B cell (primary cell): Measurements from ENCODE around the gene USP6NL. TPM values are rescaled to one million over a fixed set of nuclear protein-coding genes. Genes with fewer than 3 reads are reported as not detected.

ENCODE experiments used
- ATAC-seq: fragments of 200-7000 bp; cut with Tn5 transposase; one replicate; pipeline ENCODE4 v1.10.0; 2021; ENCODE audit warnings: low read depth, mild to moderate bottlenecking, moderate number of reproducible peaks, moderate library complexity
- CTCF ChIA-PET: fragments of 350-600 bp; sonication (Branson Sonifier 250); formaldehyde crosslinking; loops from one replicate; lab custom pipeline; 2021; ENCODE audit warnings: antibody characterized with exemption, inconsistent platforms; lab: Charles Lee
- POLR2A ChIA-PET: fragments of 350-600 bp; sonication (Branson Sonifier 250); formaldehyde crosslinking; loops from one replicate; lab custom pipeline; 2021; ENCODE audit warnings: antibody characterized with exemption; lab: Charles Lee
- DNase-seq: peaks from one replicate; pipeline ENCODE4 v3.0.0; 2013
- H2AFZ ChIP-seq: 2 replicates; pipeline ENCODE4 v1.6.1; 2012; ENCODE audit warnings: mild to moderate bottlenecking, low read depth, low read length; ENCODE audit not compliant: insufficient read depth, poor library complexity, severe bottlenecking
- H3K27ac ChIP-seq, 2 donors: 1 replicate in 1 of 2; 2 replicates in 1 of 2; pipeline ENCODE4 v1.5.1; 2012 to 2013; ENCODE audit warnings: low read length in 2 of 2, mild to moderate bottlenecking in 2 of 2, moderate library complexity in 1 of 2
- H3K27me3 ChIP-seq, 4 experiments: fragments of 200-600 bp in 1 of 4; sonication (generic) in 1 of 4; replicated peaks in 1 of 4; 1 replicate in 2 of 4; 2 replicates in 2 of 4; pipeline versions ENCODE4 v1.6.1 to v1.7.0; 2013 to 2016; ENCODE audit warnings: low read length in 3 of 4, mild to moderate bottlenecking in 2 of 4, mixed read lengths in 1 of 4, moderate library complexity in 1 of 4; ENCODE audit not compliant: insufficient read depth in 4 of 4, control insufficient read depth in 3 of 4; ENCODE audit errors: control extremely low read depth in 1 of 4
- H3K36me3 ChIP-seq, 2 experiments: replicated peaks in 1 of 2; 1 replicate in 1 of 2; 2 replicates in 1 of 2; pipeline versions ENCODE4 v1.6.1 to v1.7.1; 2013; ENCODE audit warnings: low read length in 1 of 2; ENCODE audit not compliant: insufficient read depth in 2 of 2, control insufficient read depth in 1 of 2; ENCODE audit errors: control extremely low read depth in 1 of 2, extremely low read depth in 1 of 2
- H3K4me1 ChIP-seq, 2 donors: fragments of 200-600 bp in 1 of 2; sonication (generic) in 1 of 2; 1 replicate in 1 of 2; 2 replicates in 1 of 2; pipeline versions ENCODE4 v1.5.1 to v1.6.1; 2013 to 2017; ENCODE audit warnings: low read length in 2 of 2; ENCODE audit not compliant: control insufficient read depth in 2 of 2, insufficient read depth in 2 of 2
- H3K4me2 ChIP-seq: replicated peaks from 2 replicates; pipeline ENCODE3; 2012; ENCODE audit warnings: mild to moderate bottlenecking, low read depth, low read length; ENCODE audit not compliant: poor library complexity, severe bottlenecking
- H3K4me3 ChIP-seq, 5 experiments: fragments of 200-600 bp in 1 of 5; sonication (generic) in 1 of 5; 1 replicate in 3 of 5; 2 replicates in 2 of 5; pipeline versions ENCODE4 v1.5.1 to v1.7.0; 2011 to 2016; ENCODE audit warnings: low read length in 4 of 5, mild to moderate bottlenecking in 4 of 5, low read depth in 2 of 5, control low read depth in 1 of 5, moderate library complexity in 1 of 5; ENCODE audit not compliant: insufficient read depth in 1 of 5; ENCODE audit errors: control extremely low read depth in 1 of 5, extremely low read depth in 1 of 5
- H3K79me2 ChIP-seq: fragments of 200-600 bp; sonication (generic); one replicate; pipeline ENCODE4 v1.6.0; 2016; ENCODE audit warnings: low read length; ENCODE audit not compliant: control insufficient read depth, insufficient read depth
- H3K9ac ChIP-seq: fragments of 200-600 bp; sonication (generic); 2 replicates; pipeline ENCODE4 v1.6.1; 2017; ENCODE audit warnings: mild to moderate bottlenecking, low read length, moderate library complexity
- H3K9me3 ChIP-seq, 3 donors: one replicate each; pipeline versions ENCODE4 v1.6.1 to v1.7.1; 2013; ENCODE audit warnings: low read length in 2 of 3; ENCODE audit not compliant: control insufficient read depth in 2 of 3, insufficient read depth in 1 of 3; ENCODE audit errors: control extremely low read depth in 1 of 3
- H4K20me1 ChIP-seq: 2 replicates; pipeline ENCODE4 v1.6.0; 2012; ENCODE audit warnings: mild to moderate bottlenecking, low read length; ENCODE audit not compliant: insufficient read depth, control insufficient read depth, poor library complexity, severe bottlenecking
- H3K27ac Mint-ChIP-seq: one replicate; pipeline ENCODE4 v1.8.0; 2021; ENCODE audit warnings: mixed read lengths
- H3K27me3 Mint-ChIP-seq: one replicate; pipeline ENCODE4 v1.8.0; 2021; ENCODE audit warnings: mixed read lengths
- H3K4me1 Mint-ChIP-seq: one replicate; pipeline ENCODE4 v1.8.0; 2021; ENCODE audit warnings: mixed read lengths
- H3K4me3 Mint-ChIP-seq: one replicate; pipeline ENCODE4 v1.8.0; 2021; ENCODE audit warnings: mixed read lengths
- H3K9me3 Mint-ChIP-seq: one replicate; pipeline ENCODE4 v1.8.0; 2022; ENCODE audit warnings: mixed read lengths; ENCODE audit not compliant: insufficient read depth
- CTCF ChIP-seq: fragments of 200-600 bp; IDR thresholded peaks from one replicate; pipeline ENCODE4 v1.8.0; 2022; ENCODE audit warnings: antibody characterized with exemption, mild to moderate bottlenecking
- EZH2 ChIP-seq: IDR thresholded peaks from 2 replicates; pipeline ENCODE4 v1.6.1; 2012; ENCODE audit warnings: borderline replicate concordance, low read depth, mild to moderate bottlenecking, moderate library complexity, low read length; ENCODE audit not compliant: insufficient read depth, poor library complexity, severe bottlenecking
- WGBS: methylation state at CpG from one replicate; pipeline ENCODE4 v1.1.5; 2013; ENCODE audit warnings: missing lambda C conversion rate; ENCODE audit not compliant: insufficient coverage; 5-methylcytosine and 5-hydroxymethylcytosine counted together
- intact Hi-C: fragments of 100-400 bp; cut with micrococcal nuclease; formaldehyde crosslinking; loops from one replicate; pipeline ENCODE4 v1.10.0; 2022
- polyA plus RNA-seq: library from polyadenylated mRNA; depleted of rRNA; stranded (reverse); fragments of >200 nt; gene quantifications from 2 replicates; pipeline ENCODE4 v1.2.3, GENCODE V29; 2012
- total RNA-seq, 2 donors: library from RNA; stranded (reverse); fragments of 120-200 nt in 1 of 2; gene quantifications; 1 replicate in 1 of 2; 2 replicates in 1 of 2; pipeline versions ENCODE4 v1.2.3 to v1.2.4, GENCODE V29; 2013 to 2022

USP6NL gene
- total and polyA plus RNA-seq, 2 donors (not counting 1 experiment from before 2014, with no cell fraction given) = 27.0 to 61.5 TPM

- CTCF ChIA-PET = interaction anchor here (1.6 kb wide), 1 partner anchor 322 kb away, joined by 3 read pairs; no protein-coding TSS in a partner anchor
These were observed 175.9 kb downstream of the USP6NL start for GRCh38 chr10:11435581-11435981.

GRCh38 chr10:11434324-11434723, 177.1 kb downstream of the USP6NL start:
- H3K36me3 ChIP-seq = no peaks in the 10 kb centered on the region
- no peak overlapping the region for H3K9ac ChIP-seq
- H3K27ac Mint-ChIP-seq = no peak overlapping the region
- H3K4me3 Mint-ChIP-seq = no peak overlapping the region
- TF ChIP-seq EZH2 (no peak), CTCF (no peak)
- ChIA-PET CTCF (interaction anchor here (0.8 to 1.6 kb wide), 2 partner anchors 52 to 323 kb away, joined by 3 read pairs; no protein-coding TSS in a partner anchor), POLR2A (no interaction called here)
- H3K4me2 ChIP-seq = no peak overlapping the region
- H3K27ac ChIP-seq = no peak overlapping the region
- ATAC-seq = no peak
- H3K4me1 Mint-ChIP-seq = no peaks in the 10 kb centered on the region
- H3K9me3 Mint-ChIP-seq = no peaks in the 10 kb centered on the region
- H3K79me2 ChIP-seq = no peaks in the 10 kb centered on the region
- H3K4me3 ChIP-seq = no peak overlapping the region
- H3K27me3 ChIP-seq = no peaks in the 10 kb centered on the region
- intact Hi-C loops = loop anchor here (1.0 kb wide), 2 partner anchors 37 to 324 kb away; no protein-coding TSS in a partner anchor
- DNase-seq = no peak
- no peaks in the 10 kb centered on the region for H3K4me1 ChIP-seq
- peaks cover 0 to 7% (median 0%) of the 10 kb centered on the region in 3 donors for H3K9me3 ChIP-seq
- no peak overlapping the region for H2AFZ ChIP-seq
- WGBS = 82% methylated on average over 2 of the region's 2 CpGs
- no peaks in the 10 kb centered on the region for H4K20me1 ChIP-seq
- H3K27me3 Mint-ChIP-seq = peaks cover 13% of the 10 kb centered on the region

More at GRCh38 chr10:11435581-11435981, 175.9 kb downstream of the USP6NL start:
- H3K27me3 ChIP-seq = no peaks in the 10 kb centered on the region
- POLR2A ChIA-PET = no interaction called here
- no peak for ATAC-seq
- Mint-ChIP-seq H3K4me1 (peaks cover 7% of the 10 kb centered on the region), H3K27me3 (peaks cover 16% of the 10 kb centered on the region), H3K4me3 (no peak overlapping the region), H3K9me3 (no peaks in the 10 kb centered on the region), H3K27ac (no peak overlapping the region)
- peaks cover 3 to 6% of the 10 kb centered on the region in 2 donors for H3K4me1 ChIP-seq
- H3K9ac ChIP-seq = no peak overlapping the region
- intact Hi-C loops = no loop called here
- no peaks in the 10 kb centered on the region for H3K36me3 ChIP-seq
- no peaks in the 10 kb centered on the region for H3K79me2 ChIP-seq
- 40% methylated on average over 8 of the region's 9 CpGs for WGBS
- H3K4me2 ChIP-seq = no peak overlapping the region
- DNase-seq = no peak
- H3K27ac ChIP-seq = no peak overlapping the region
- no peak overlapping the region for H2AFZ ChIP-seq
- no peaks in the 10 kb centered on the region for H4K20me1 ChIP-seq
- TF ChIP-seq CTCF (no peak), EZH2 (no peak)
- no peak overlapping the region for H3K4me3 ChIP-seq
- H3K9me3 ChIP-seq = no peaks in the 10 kb centered on the region
